Measurements from ENCODE around the gene IL17REL.
"Not testable (repeated sequence)": the region's sequence is repeated elsewhere in the genome, so short reads cannot be mapped to it uniquely, and the experiment has no call there.

Gene IL17REL

GRCh38 chr22:49983148-49984042 lies 29.2 kb downstream of the IL17REL start:
- no peak for DNase-seq

GRCh38 chr22:49981799-49982198 lies 30.8 kb downstream of the IL17REL start:
- not testable (repeated sequence) for DNase-seq

- no peak for DNase-seq
These were observed 32.8 kb downstream of the IL17REL start for GRCh38 chr22:49979587-49980264.

- DNase-seq, result no peak
These were observed 35.0 kb downstream of the IL17REL start for GRCh38 chr22:49977578-49977977.

GRCh38 chr22:49976439-49977175 lies 36.0 kb downstream of the IL17REL start:
- DNase-seq, result no peak

GRCh38 chr22:49975543-49976389 lies 36.8 kb downstream of the IL17REL start:
- no peak for DNase-seq

- DNase-seq, result no peak
These were observed 39.3 kb downstream of the IL17REL start for GRCh38 chr22:49973018-49973961.

- no peak for DNase-seq
These were observed 40.2 kb downstream of the IL17REL start for GRCh38 chr22:49972163-49973017.

GRCh38 chr22:49971232-49972162 lies 41.1 kb downstream of the IL17REL start:
- no peak for DNase-seq

GRCh38 chr22:49970528-49971231 lies 41.9 kb downstream of the IL17REL start:
- peak; percentile 84 for DNase-seq

GRCh38 chr22:49969751-49970527 lies 42.6 kb downstream of the IL17REL start:
- no peak for DNase-seq

- no peak for DNase-seq
These were observed 43.5 kb downstream of the IL17REL start for GRCh38 chr22:49968831-49969661.

GRCh38 chr22:49968313-49968830 lies 44.2 kb downstream of the IL17REL start:
- no peak for DNase-seq

- no peak for DNase-seq
These were observed 44.8 kb downstream of the IL17REL start for GRCh38 chr22:49967706-49968208.

GRCh38 chr22:49966774-49967705 lies 45.5 kb downstream of the IL17REL start:
- no peak for DNase-seq
